GM12892 (cell line): ENCODE results near the gene ZER1.

ENCODE experiments used
- POLR2A ChIP-seq: IDR thresholded peaks from 2 replicates; pipeline ENCODE4 v1.6.1; 2011; ENCODE audit warnings: low read depth, low read length, control low read depth
- POLR2AphosphoS5 ChIP-seq: IDR thresholded peaks from 2 replicates; pipeline ENCODE4 v1.6.1; 2011; ENCODE audit warnings: low read depth, low read length, control low read depth
- TAF1 ChIP-seq: IDR thresholded peaks from 2 replicates; pipeline ENCODE4 v1.6.1; 2011; ENCODE audit warnings: low read depth, mild to moderate bottlenecking, control low read depth, low read length, borderline replicate concordance

- TF ChIP-seq POLR2A (no peak), TAF1 (no peak), POLR2AphosphoS5 (0 out of 2 replicates have a peak, but pooled peaks have one; percentile 16)
Measured at GRCh38 chr9:128718047-128718446, 53.7 kb downstream of the ZER1 start.
